HG02973 (cell line): ENCODE results near the gene GAGE12E.
"Not testable (repeated sequence)": the region's sequence is repeated elsewhere in the genome, so short reads cannot be mapped to it uniquely, and the experiment has no call there.

ENCODE experiments used
- ATAC-seq: cut with Tn5 transposase; IDR thresholded peaks from one replicate; pipeline ENCODE4 v1.9.1; 2021; ENCODE audit warnings: moderate library complexity; ENCODE audit not compliant: unreplicated experiment

GAGE12E gene

DNA sequence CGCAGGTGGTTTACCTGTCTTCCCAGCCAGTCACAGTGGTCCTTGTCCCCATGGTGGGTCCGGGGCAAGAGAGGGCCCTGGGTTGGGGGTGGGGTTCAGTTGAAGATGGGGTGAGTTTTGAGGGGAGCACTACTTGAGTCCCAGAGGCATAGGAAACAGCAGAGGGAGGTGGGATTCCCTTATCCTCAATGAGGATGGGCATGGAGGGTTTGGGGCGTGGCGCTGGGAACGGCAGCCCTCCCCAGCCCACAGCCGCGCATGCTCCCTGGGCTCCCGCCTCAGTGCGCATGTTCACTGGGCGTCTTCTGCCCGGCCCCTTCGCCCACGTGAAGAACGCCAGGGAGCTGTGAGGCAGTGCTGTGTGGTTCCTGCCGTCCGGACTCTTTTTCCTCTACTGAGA is at the start of gene GAGE12E:
GAGE12E (plus strand) TSS at position 301 of the 400 bp plus-strand sequence. CDS start 1,155 bp downstream, outside the sequence.
- not testable (repeated sequence) for ATAC-seq

DNA sequence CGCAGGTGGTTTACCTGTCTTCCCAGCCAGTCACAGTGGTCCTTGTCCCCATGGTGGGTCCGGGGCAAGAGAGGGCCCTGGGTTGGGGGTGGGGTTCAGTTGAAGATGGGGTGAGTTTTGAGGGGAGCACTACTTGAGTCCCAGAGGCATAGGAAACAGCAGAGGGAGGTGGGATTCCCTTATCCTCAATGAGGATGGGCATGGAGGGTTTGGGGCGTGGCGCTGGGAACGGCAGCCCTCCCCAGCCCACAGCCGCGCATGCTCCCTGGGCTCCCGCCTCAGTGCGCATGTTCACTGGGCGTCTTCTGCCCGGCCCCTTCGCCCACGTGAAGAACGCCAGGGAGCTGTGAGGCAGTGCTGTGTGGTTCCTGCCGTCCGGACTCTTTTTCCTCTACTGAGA is 19.2 kb upstream of the GAGE12E start, which contains the start of gene GAGE12C:
GAGE12C (plus strand) TSS at position 301 of the 400 bp plus-strand sequence. CDS start 1,155 bp downstream, outside the sequence.
- not testable (repeated sequence) for ATAC-seq

DNA sequence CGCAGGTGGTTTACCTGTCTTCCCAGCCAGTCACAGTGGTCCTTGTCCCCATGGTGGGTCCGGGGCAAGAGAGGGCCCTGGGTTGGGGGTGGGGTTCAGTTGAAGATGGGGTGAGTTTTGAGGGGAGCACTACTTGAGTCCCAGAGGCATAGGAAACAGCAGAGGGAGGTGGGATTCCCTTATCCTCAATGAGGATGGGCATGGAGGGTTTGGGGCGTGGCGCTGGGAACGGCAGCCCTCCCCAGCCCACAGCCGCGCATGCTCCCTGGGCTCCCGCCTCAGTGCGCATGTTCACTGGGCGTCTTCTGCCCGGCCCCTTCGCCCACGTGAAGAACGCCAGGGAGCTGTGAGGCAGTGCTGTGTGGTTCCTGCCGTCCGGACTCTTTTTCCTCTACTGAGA is 9.7 kb upstream of the GAGE12E start, which contains the start of gene GAGE12D:
GAGE12D (plus strand) TSS at position 301 of the 400 bp plus-strand sequence. CDS start 1,155 bp downstream, outside the sequence.
- not testable (repeated sequence) for ATAC-seq

- not testable (repeated sequence) for ATAC-seq
Observed at GRCh38 chrX:49560542-49560941, 9.5 kb downstream of the GAGE12E start, which contains the start of gene GAGE12F. Gene GAGE12F (plus strand): TSS chrX:49560842. CDS start chrX:49561997, 1,155 bp downstream.

DNA sequence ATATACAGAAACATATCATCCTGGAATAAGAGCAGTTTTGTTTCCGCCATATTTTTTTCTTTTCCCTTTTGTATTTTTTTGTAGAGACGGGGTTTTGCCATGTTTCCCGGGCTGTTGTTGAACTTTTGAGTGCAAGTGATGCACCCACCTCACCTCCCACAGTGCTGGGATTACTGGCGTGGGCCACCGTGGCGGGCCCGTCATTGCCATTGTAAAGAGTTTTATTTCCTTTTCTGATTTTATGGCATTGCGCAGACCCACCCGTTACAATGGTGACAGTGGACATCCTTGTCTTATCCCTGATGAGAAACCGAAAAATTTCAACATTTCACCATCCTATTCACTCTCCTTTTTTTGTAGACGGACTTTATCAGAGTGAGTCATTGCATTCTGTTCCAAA is 17.6 kb downstream of the GAGE12E start:
- ATAC-seq = not testable (repeated sequence)

- not testable (repeated sequence) for ATAC-seq
Observed at GRCh38 chrX:49569152-49569551, 18.1 kb downstream of the GAGE12E start.

DNA sequence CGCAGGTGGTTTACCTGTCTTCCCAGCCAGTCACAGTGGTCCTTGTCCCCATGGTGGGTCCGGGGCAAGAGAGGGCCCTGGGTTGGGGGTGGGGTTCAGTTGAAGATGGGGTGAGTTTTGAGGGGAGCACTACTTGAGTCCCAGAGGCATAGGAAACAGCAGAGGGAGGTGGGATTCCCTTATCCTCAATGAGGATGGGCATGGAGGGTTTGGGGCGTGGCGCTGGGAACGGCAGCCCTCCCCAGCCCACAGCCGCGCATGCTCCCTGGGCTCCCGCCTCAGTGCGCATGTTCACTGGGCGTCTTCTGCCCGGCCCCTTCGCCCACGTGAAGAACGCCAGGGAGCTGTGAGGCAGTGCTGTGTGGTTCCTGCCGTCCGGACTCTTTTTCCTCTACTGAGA is 19.0 kb downstream of the GAGE12E start, which contains the start of gene GAGE12G:
GAGE12G (plus strand) TSS at position 301 of the 400 bp plus-strand sequence. CDS start 1,155 bp downstream, outside the sequence.
- not testable (repeated sequence) for ATAC-seq

- not testable (repeated sequence) for ATAC-seq
Observed at GRCh38 chrX:49579649-49580048, 28.6 kb downstream of the GAGE12E start, which contains the start of gene GAGE12H. Gene GAGE12H (plus strand): TSS chrX:49579949. CDS start chrX:49581104, 1,155 bp downstream.

DNA sequence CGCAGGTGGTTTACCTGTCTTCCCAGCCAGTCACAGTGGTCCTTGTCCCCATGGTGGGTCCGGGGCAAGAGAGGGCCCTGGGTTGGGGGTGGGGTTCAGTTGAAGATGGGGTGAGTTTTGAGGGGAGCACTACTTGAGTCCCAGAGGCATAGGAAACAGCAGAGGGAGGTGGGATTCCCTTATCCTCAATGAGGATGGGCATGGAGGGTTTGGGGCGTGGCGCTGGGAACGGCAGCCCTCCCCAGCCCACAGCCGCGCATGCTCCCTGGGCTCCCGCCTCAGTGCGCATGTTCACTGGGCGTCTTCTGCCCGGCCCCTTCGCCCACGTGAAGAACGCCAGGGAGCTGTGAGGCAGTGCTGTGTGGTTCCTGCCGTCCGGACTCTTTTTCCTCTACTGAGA is 38.1 kb downstream of the GAGE12E start, which contains the start of gene GAGE2A:
GAGE2A (plus strand) TSS at position 301 of the 400 bp plus-strand sequence. CDS start 1,155 bp downstream, outside the sequence.
- ATAC-seq = not testable (repeated sequence)

DNA sequence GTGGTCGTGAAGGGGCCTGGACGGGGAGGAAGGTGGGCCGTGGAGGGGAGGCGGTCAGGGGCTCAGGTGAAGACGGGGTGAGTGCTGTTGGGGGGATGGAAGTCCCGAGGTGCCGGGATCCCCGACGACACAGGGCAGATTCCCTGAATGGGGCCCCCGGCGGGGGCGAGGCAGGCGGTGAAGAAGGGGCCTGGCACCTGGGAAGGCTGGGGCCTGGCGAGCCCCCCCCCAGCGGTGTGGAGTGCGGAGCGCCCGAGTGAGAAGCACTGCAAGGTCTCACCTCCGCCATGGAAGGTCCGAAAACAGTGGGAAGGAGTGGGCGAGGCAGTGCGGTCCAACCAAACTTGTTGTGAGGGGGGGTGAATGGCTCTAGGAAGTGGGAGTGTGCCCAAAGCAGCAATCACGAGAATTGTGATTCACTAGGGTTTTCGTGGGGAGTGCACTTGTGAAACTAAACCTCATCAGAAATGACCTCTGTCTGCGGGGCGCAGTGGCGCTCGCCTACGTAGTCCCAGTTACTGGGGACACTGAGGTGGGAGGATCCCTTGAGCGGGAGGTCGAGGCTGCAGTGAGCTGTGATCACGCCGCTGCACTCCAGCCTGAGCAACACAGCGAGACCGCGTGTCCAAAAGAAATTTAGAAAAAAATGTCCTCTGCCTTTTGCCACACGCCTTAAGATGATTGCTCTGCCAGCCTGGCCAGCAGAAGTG is 38.8 kb downstream of the GAGE12E start:
- not testable (repeated sequence) for ATAC-seq

DNA sequence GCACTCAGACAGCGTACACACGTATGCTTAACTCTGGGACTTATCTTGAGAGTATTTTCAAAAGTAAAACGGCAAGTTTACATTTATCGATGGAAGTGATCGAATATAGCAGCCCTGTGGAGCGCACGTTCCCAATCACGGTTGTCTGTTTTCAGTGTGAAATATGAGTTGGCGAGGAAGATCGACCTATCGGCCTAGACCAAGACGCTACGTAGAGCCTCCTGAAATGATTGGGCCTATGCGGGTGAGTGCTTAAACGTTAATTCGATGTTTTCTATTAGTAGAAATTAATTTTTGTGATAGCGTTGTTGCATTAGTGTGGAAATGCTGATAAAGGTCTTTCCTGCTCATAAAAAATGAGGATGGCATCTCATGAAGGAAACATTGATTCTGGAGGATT is 39.4 kb downstream of the GAGE12E start:
- not testable (repeated sequence) for ATAC-seq

DNA sequence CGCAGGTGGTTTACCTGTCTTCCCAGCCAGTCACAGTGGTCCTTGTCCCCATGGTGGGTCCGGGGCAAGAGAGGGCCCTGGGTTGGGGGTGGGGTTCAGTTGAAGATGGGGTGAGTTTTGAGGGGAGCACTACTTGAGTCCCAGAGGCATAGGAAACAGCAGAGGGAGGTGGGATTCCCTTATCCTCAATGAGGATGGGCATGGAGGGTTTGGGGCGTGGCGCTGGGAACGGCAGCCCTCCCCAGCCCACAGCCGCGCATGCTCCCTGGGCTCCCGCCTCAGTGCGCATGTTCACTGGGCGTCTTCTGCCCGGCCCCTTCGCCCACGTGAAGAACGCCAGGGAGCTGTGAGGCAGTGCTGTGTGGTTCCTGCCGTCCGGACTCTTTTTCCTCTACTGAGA is 47.6 kb downstream of the GAGE12E start, which contains the start of gene GAGE1:
GAGE1 (plus strand) TSS at position 301 of the 400 bp plus-strand sequence. CDS start 1,155 bp downstream, outside the sequence.
- not testable (repeated sequence) for ATAC-seq
